HG02884 (cell line): ENCODE data around the gene CACFD1.

Experiments used
- ATAC-seq: cut with Tn5 transposase; IDR thresholded peaks from one replicate; pipeline ENCODE4 v1.9.1; 2021; ENCODE audit warnings: mild to moderate bottlenecking, moderate library complexity; ENCODE audit not compliant: unreplicated experiment

Gene CACFD1

GRCh38 chr9:133496861-133497842, 37.4 kb downstream of the CACFD1 start:
- no peak for ATAC-seq

GRCh38 chr9:133499132-133499891, 39.5 kb downstream of the CACFD1 start:
- ATAC-seq, result no peak

GRCh38 chr9:133499892-133500270, 40.1 kb downstream of the CACFD1 start:
- ATAC-seq, result no peak

GRCh38 chr9:133502112-133502511, 42.3 kb downstream of the CACFD1 start:
- ATAC-seq, result no peak

- ATAC-seq, result no peak
Observed at GRCh38 chr9:133505186-133505830, 45.5 kb downstream of the CACFD1 start.

GRCh38 chr9:133505901-133506652, 46.3 kb downstream of the CACFD1 start:
- ATAC-seq, result no peak

GRCh38 chr9:133506653-133507038, 46.9 kb downstream of the CACFD1 start:
- no peak for ATAC-seq

- no peak for ATAC-seq
Observed at GRCh38 chr9:133507246-133507965, 47.6 kb downstream of the CACFD1 start.

GRCh38 chr9:133508046-133508445, 48.3 kb downstream of the CACFD1 start:
- ATAC-seq, result no peak

GRCh38 chr9:133509179-133510083, 49.7 kb downstream of the CACFD1 start:
- no peak for ATAC-seq

- no peak for ATAC-seq
Observed at GRCh38 chr9:133510926-133511505, 51.2 kb downstream of the CACFD1 start.

- no peak for ATAC-seq
Observed at GRCh38 chr9:133511607-133512006, 51.8 kb downstream of the CACFD1 start.

- ATAC-seq, result no peak
Observed at GRCh38 chr9:133512253-133513213, 52.8 kb downstream of the CACFD1 start.

GRCh38 chr9:133513214-133514100, 53.7 kb downstream of the CACFD1 start:
- no peak for ATAC-seq

- ATAC-seq, result no peak
Observed at GRCh38 chr9:133514460-133515239, 54.9 kb downstream of the CACFD1 start.

- no peak for ATAC-seq
Observed at GRCh38 chr9:133515240-133515610, 55.4 kb downstream of the CACFD1 start.
